Lung (tissue), 12 donors: ENCODE results near the gene YTHDC2. TPM values are rescaled to one million over a fixed set of nuclear protein-coding genes. Genes with fewer than 3 reads are reported as not detected.
A peak's percentile ranks its signal among the peaks of the same experiment; 100 is the strongest.

Source experiments
- ATAC-seq: fragments of 200-7000 bp; cut with Tn5 transposase; one replicate; pipeline ENCODE4 v1.9.1; 2020; ENCODE audit warnings: moderate number of reproducible peaks; ENCODE audit not compliant: insufficient read depth, low FRiP score
- DNase-seq, 3 donors: peaks; one replicate each; pipeline ENCODE4 v3.0.0-alpha.2; 2013 to 2017
- H3K27ac ChIP-seq, 2 donors: one replicate each; pipeline ENCODE4 v1.5.1; 2013; ENCODE audit warnings: mild to moderate bottlenecking in 2 of 2, moderate library complexity in 2 of 2, control low read depth in 1 of 2, inconsistent platforms in 1 of 2, low read depth in 1 of 2, low read length in 1 of 2
- H3K27me3 ChIP-seq, 3 donors: one replicate each; pipeline ENCODE4 v1.5.1; 2013; ENCODE audit warnings: low read length in 2 of 3; ENCODE audit not compliant: control insufficient read depth in 3 of 3, insufficient read depth in 3 of 3
- H3K36me3 ChIP-seq, 4 donors: one replicate each; pipeline ENCODE4 v1.5.1; 2013; ENCODE audit warnings: low read length in 4 of 4, mild to moderate bottlenecking in 1 of 4, moderate library complexity in 1 of 4; ENCODE audit not compliant: control insufficient read depth in 4 of 4, insufficient read depth in 4 of 4
- H3K4me1 ChIP-seq, 5 donors: one replicate each; pipeline ENCODE4 v1.5.1; 2013; ENCODE audit warnings: low read length in 5 of 5, mild to moderate bottlenecking in 2 of 5, moderate library complexity in 1 of 5; ENCODE audit not compliant: control insufficient read depth in 5 of 5, insufficient read depth in 5 of 5
- H3K4me3 ChIP-seq: one replicate; pipeline ENCODE4 v1.5.1; 2013; ENCODE audit warnings: mild to moderate bottlenecking, control low read depth, moderate library complexity
- H3K9ac ChIP-seq, 2 donors: one replicate each; pipeline ENCODE4 v1.5.1; 2013; ENCODE audit warnings: low read length in 2 of 2, control low read depth in 1 of 2; ENCODE audit not compliant: insufficient read depth in 1 of 2
- H3K9me3 ChIP-seq, 4 donors: one replicate each; pipeline ENCODE4 v1.5.1; 2013; ENCODE audit warnings: low read length in 3 of 4, mild to moderate bottlenecking in 1 of 4, moderate library complexity in 1 of 4; ENCODE audit not compliant: control insufficient read depth in 4 of 4, insufficient read depth in 3 of 4
- WGBS, 2 donors: extraction: QIAGEN DNeasy Blood & Tissue Kit; methylation state at CpG; one replicate each; pipeline ENCODE4 v1.1.7; 2013; 5-methylcytosine and 5-hydroxymethylcytosine counted together
- polyA plus RNA-seq, 2 donors: library from polyadenylated mRNA; stranded (reverse); fragments of 200-250 nt; gene quantifications; one replicate each; pipeline ENCODE4 v1.2.1, GENCODE V29; 2013
- total RNA-seq, 2 donors: library from RNA; depleted of rRNA in 1 of 2; stranded (reverse); fragments of >200 nt in 1 of 2; gene quantifications; one replicate each; pipeline ENCODE4 v1.2.1, GENCODE V29; 2014 to 2021
- TF ChIP-seq, protein P1 (sequence below): IDR thresholded peaks from 2 replicates; pipeline ENCODE4 v1.5.1; 2012; ENCODE audit warnings: mild to moderate bottlenecking; ENCODE audit errors: control extremely low read depth, extremely low read depth
- donor health status: control.
- donor health status: control.
- donor health status: Bipolar disorder and iron deficiency.
- donor health status: healthy.
- donor health status: DM: yes; HTN: yes; CAD: no.

The YTHDC2 gene
- total and polyA plus RNA-seq, 4 donors: 8.4 to 49.1 (median 15.4) TPM

DNA sequence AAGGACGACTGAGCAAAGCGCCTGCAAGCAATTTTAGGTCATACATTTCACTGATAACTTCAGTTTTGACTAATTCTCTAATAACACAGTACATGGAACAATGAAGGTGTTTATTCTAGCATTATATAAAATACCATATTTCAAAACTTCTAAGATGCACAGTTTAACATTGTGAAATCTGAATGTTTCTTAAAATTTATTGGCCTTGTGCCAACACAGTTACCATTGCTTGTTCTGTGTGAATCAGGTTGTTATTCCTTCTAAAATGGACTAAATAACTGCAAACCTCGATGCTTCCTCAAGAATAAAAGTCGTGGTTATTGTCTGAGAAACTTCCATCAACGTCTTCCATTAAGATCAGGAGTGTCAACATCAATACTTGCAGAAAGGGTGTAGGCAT is 33.3 kb upstream of the YTHDC2 start:
- 72 to 75% methylated on average over 5 of the region's 5 CpGs for WGBS, 2 donors
- no peaks in the 10 kb centered on the region for H3K4me1 ChIP-seq
- H3K4me3 ChIP-seq: no peak overlapping the region
- TF ChIP-seq, protein P1, sequence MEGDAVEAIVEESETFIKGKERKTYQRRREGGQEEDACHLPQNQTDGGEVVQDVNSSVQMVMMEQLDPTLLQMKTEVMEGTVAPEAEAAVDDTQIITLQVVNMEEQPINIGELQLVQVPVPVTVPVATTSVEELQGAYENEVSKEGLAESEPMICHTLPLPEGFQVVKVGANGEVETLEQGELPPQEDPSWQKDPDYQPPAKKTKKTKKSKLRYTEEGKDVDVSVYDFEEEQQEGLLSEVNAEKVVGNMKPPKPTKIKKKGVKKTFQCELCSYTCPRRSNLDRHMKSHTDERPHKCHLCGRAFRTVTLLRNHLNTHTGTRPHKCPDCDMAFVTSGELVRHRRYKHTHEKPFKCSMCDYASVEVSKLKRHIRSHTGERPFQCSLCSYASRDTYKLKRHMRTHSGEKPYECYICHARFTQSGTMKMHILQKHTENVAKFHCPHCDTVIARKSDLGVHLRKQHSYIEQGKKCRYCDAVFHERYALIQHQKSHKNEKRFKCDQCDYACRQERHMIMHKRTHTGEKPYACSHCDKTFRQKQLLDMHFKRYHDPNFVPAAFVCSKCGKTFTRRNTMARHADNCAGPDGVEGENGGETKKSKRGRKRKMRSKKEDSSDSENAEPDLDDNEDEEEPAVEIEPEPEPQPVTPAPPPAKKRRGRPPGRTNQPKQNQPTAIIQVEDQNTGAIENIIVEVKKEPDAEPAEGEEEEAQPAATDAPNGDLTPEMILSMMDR: no peak
- DNase-seq (peak in 2 of 3 donors; percentile 12 to 22), ATAC-seq (no peak)
- H3K36me3 ChIP-seq: no peaks in the 10 kb centered on the region
- H3K9ac ChIP-seq: no peak overlapping the region
- no peaks in the 10 kb centered on the region for H3K27me3 ChIP-seq
- no peaks in the 10 kb centered on the region for H3K9me3 ChIP-seq
- H3K27ac ChIP-seq: no peak overlapping the region

DNA sequence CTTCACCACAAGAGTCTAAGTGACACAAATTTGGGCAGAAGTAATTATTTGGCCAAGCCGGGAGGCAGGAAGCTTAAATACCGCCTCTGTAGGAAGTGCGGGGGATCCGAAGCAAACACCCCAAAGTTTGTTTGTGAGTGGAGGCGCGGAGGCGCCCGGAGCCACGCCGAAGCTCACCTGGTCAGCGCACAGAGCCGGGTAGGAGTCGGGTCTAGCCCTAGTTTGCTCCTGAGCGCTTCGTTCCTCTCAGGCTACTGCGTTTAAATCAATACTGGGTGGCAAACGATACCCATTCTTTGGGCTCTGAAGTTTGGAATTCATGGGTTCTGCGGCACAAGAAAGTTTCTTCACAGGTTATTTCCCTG is 26.1 kb upstream of the YTHDC2 start:
- peaks cover 0 to 11% (median 0%) of the 10 kb centered on the region in 5 donors for H3K4me1 ChIP-seq
- no peak overlapping the region for H3K27ac ChIP-seq
- no peaks in the 10 kb centered on the region for H3K36me3 ChIP-seq
- TF ChIP-seq, protein P1: no peak
- peaks cover 0 to 12% (median 1%) of the 10 kb centered on the region in 4 donors for H3K9me3 ChIP-seq
- 4 to 5% methylated on average over 18 of the region's 18 CpGs for WGBS, 2 donors
- ATAC-seq (no peak), DNase-seq (peak; percentile 29 to 42 (median 37))
- H3K27me3 ChIP-seq: peaks cover 5 to 6% (median 6%) of the 10 kb centered on the region in 3 donors
- H3K4me3 ChIP-seq: no peak overlapping the region
- peak overlapping the region in 1 of 2 donors; percentile 51 for H3K9ac ChIP-seq

DNA sequence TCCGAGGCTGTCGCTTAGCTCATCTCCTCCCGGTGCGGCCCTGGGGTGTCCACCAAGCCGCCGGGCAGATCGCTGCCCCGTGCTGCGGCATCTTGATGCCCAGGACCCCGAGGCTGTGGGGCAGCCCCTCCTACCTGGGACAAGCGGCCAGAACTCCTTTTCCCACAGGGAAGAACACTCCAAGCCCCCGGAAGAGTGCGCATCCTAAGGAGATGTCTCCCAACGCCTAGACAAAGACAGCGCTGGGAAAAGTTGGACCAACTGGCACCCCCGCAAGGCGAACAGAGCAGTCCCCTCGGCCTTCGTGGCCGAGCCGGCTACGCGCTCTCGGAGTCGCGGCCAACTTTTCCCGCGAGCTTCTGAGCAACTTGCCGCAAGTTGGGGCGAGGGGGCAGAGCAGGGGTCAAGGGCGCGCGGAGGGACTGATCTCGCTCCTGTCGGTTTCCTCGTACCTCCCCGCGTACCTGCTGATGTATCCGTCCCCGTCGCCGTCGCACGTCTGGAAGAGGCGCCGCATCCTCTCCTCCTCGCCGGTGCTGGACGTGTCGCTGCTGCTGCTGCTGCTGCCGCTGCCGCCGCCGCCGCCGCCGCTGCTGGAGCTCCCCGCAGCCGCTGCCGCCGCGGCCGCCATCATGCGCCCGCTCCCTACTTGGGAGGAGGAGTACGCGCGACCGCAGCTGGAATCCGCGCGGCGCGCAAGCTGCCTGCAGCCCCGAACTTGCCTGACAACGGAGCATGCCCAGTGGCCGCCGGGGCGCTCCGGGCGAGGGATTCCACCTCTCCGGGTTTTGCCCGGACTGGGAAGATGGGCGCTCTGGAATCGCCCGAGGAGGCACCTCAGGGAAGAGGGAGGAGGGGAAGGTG is 25.5 kb upstream of the YTHDC2 start, which contains the start of gene MCC:
Gene MCC (minus strand): TSS at position 673 of the 864 bp plus-strand sequence.
- 1 to 2% methylated on average over 80 to 86 of the region's 86 CpGs for WGBS, 2 donors
- ATAC-seq: peak; percentile 77

More for the DNA sequence above, 25.5 kb upstream of the YTHDC2 start, which contains the start of gene MCC:
- Histone ChIP-seq H3K27me3 (peaks cover 5 to 6% (median 6%) of the 10 kb centered on the region in 3 donors), H3K36me3 (no peaks in the 10 kb centered on the region), H3K9ac (peak within 1 kb of the TSS; percentile 38 to 51), H3K9me3 (peaks cover 0 to 12% (median 1%) of the 10 kb centered on the region in 4 donors), H3K4me1 (peaks cover 0 to 11% (median 0%) of the 10 kb centered on the region in 5 donors), H3K27ac (no peak within 1 kb of the TSS), H3K4me3 (peak within 1 kb of the TSS; percentile 44)
- TF ChIP-seq, protein P1: no peak
- peak; percentile 86 to 90 (median 90) for DNase-seq
